WTC11 (cell line): ENCODE results near the gene C20orf144. TPM values are rescaled to one million over a fixed set of nuclear protein-coding genes. Genes with fewer than 3 reads are reported as not detected.

Source experiments
- ATF2 ChIP-seq: sonication (generic); formaldehyde crosslinking; IDR thresholded peaks from 2 replicates; pipeline ENCODE4 v1.8.1; 2022; ENCODE audit warnings: low read depth, missing genetic modification reagents, borderline replicate concordance
- ELF4 ChIP-seq: sonication (generic); formaldehyde crosslinking; IDR thresholded peaks from 2 replicates; pipeline ENCODE4 v1.8.1; 2022; ENCODE audit warnings: low read depth, mild to moderate bottlenecking, moderate library complexity, missing genetic modification reagents
- FOXP1 ChIP-seq: sonication (generic); formaldehyde crosslinking; IDR thresholded peaks from 2 replicates; pipeline ENCODE4 v1.8.0; 2022; ENCODE audit warnings: missing genetic modification reagents, mild to moderate bottlenecking, moderate library complexity, borderline replicate concordance
- MAX ChIP-seq: sonication (generic); formaldehyde crosslinking; IDR thresholded peaks from 2 replicates; pipeline ENCODE4 v1.8.0; 2022; ENCODE audit warnings: mild to moderate bottlenecking, missing genetic modification reagents
- MLX ChIP-seq: sonication (generic); formaldehyde crosslinking; IDR thresholded peaks from 2 replicates; pipeline ENCODE4 v1.8.1; 2023; ENCODE audit warnings: mild to moderate bottlenecking, missing genetic modification reagents, moderate library complexity
- NR3C1 ChIP-seq: sonication (generic); formaldehyde crosslinking; conservative IDR thresholded peaks from 2 replicates; pipeline ENCODE4 v1.8.1; 2023; ENCODE audit warnings: low read depth, mild to moderate bottlenecking, missing genetic modification reagents
- PRDM15 ChIP-seq: sonication (generic); formaldehyde crosslinking; IDR thresholded peaks from 2 replicates; pipeline ENCODE4 v1.8.0; 2022; ENCODE audit warnings: missing genetic modification reagents
- PREB ChIP-seq: sonication (generic); formaldehyde crosslinking; IDR thresholded peaks from 2 replicates; pipeline ENCODE4 v1.8.1; 2022; ENCODE audit warnings: mild to moderate bottlenecking, missing genetic modification reagents, moderate library complexity, borderline replicate concordance
- PRRX2 ChIP-seq: fragments of 250-450 bp; sonication (Bioruptor Pico); IDR thresholded peaks from 2 replicates; pipeline ENCODE4 v1.8.0; 2021; ENCODE audit warnings: mild to moderate bottlenecking
- RELA ChIP-seq: sonication (generic); formaldehyde crosslinking; IDR thresholded peaks from 2 replicates; pipeline ENCODE4 v1.8.1; 2022; ENCODE audit warnings: missing genetic modification reagents, mild to moderate bottlenecking, borderline replicate concordance
- SP1 ChIP-seq: sonication (generic); formaldehyde crosslinking; conservative IDR thresholded peaks from 2 replicates; pipeline ENCODE4 v1.8.1; 2022; ENCODE audit warnings: missing genetic modification reagents
- USF1 ChIP-seq: sonication (generic); formaldehyde crosslinking; IDR thresholded peaks from 2 replicates; pipeline ENCODE4 v1.8.0; 2022; ENCODE audit warnings: mild to moderate bottlenecking, missing genetic modification reagents
- ZBTB43 ChIP-seq: sonication (generic); formaldehyde crosslinking; IDR thresholded peaks from 2 replicates; pipeline ENCODE4 v1.8.1; 2023; ENCODE audit warnings: mild to moderate bottlenecking, missing genetic modification reagents
- ZNF138 ChIP-seq: sonication (generic); formaldehyde crosslinking; conservative IDR thresholded peaks from 2 replicates; pipeline ENCODE4 v1.8.1; 2022; ENCODE audit warnings: mild to moderate bottlenecking, moderate library complexity, missing genetic modification reagents
- ZNF219 ChIP-seq: sonication (generic); formaldehyde crosslinking; IDR thresholded peaks from 2 replicates; pipeline ENCODE4 v1.8.0; 2023; ENCODE audit warnings: missing genetic modification reagents, mild to moderate bottlenecking, borderline replicate concordance
- ZNF416 ChIP-seq: fragments of 250-450 bp; sonication (Bioruptor Pico); IDR thresholded peaks from 2 replicates; pipeline ENCODE4 v1.9.0; 2021; ENCODE audit warnings: mild to moderate bottlenecking, inconsistent platforms
- ZNF532 ChIP-seq: fragments of 250-450 bp; sonication (Bioruptor Pico); IDR thresholded peaks from 2 replicates; pipeline ENCODE4 v1.9.0; 2021; ENCODE audit warnings: mild to moderate bottlenecking, borderline replicate concordance
- ZSCAN18 ChIP-seq: fragments of 250-450 bp; sonication (Bioruptor Pico); IDR thresholded peaks from 2 replicates; pipeline ENCODE4 v2.1.2; 2022; ENCODE audit warnings: mild to moderate bottlenecking, moderate library complexity
- total RNA-seq: library from RNA; stranded (reverse); gene quantifications from 3 replicates; pipeline ENCODE4 v1.2.3, GENCODE V29; 2021

The C20orf144 gene
- total RNA-seq, 1 experiment from 2014 or later: 0.09 TPM

- no peak for TF ChIP-seq PRDM15 (CRISPR knock-in tag)
- TF ChIP-seq USF1 (CRISPR knock-in tag): peak; percentile 42; the same call in 1 of the 2 replicates
- TF ChIP-seq SP1 (CRISPR knock-in tag): peak; percentile 91
- TF ChIP-seq RELA (CRISPR knock-in tag): no peak; the same call in 1 of the 2 replicates
- TF ChIP-seq ATF2 (CRISPR knock-in tag): no peak
- 0 out of 2 replicates have a peak, but pooled peaks have one; percentile 27 for TF ChIP-seq ZNF219 (CRISPR knock-in tag)
- 0 out of 2 replicates have a peak, but pooled peaks have one; percentile 69 for TF ChIP-seq NR3C1 (CRISPR knock-in tag)
- TF ChIP-seq PREB: no peak
- TF ChIP-seq ELF4 (CRISPR knock-in tag): peak; percentile 80; the same call in 1 of the 2 replicates
- TF ChIP-seq ZNF138 (CRISPR knock-in tag): no peak
- no peak for TF ChIP-seq ZSCAN18 (CRISPR knock-in tag)
- no peak for TF ChIP-seq ZNF532
- 0 out of 2 replicates have a peak, but pooled peaks have one; percentile 46 for TF ChIP-seq MLX (CRISPR knock-in tag)
- no peak for TF ChIP-seq ZNF416 (CRISPR knock-in tag)
- TF ChIP-seq FOXP1 (CRISPR knock-in tag): peak; percentile 17; the same call in 1 of the 2 replicates
- TF ChIP-seq PRRX2 (CRISPR knock-in tag): no peak
- peak; percentile 67 for TF ChIP-seq MAX
- 0 out of 2 replicates have a peak, but pooled peaks have one; percentile 19 for TF ChIP-seq ZBTB43
Measured at GRCh38 chr20:33663161-33664084, 1.3 kb downstream of the C20orf144 start (continued).
